HG03060 (cell line): ENCODE measurements around the gene CSF3.
"Not testable (repeated sequence)": the region's sequence is repeated elsewhere in the genome, so short reads cannot be mapped to it uniquely, and the experiment has no call there.

Experiments
- ATAC-seq: cut with Tn5 transposase; IDR thresholded peaks from one replicate; pipeline ENCODE4 v1.9.1; 2021; ENCODE audit warnings: low read depth, moderate number of reproducible peaks; ENCODE audit not compliant: unreplicated experiment

Gene CSF3

GRCh38 chr17:39996800-39997199, 18.4 kb upstream of the CSF3 start:
- no peak for ATAC-seq

DNA sequence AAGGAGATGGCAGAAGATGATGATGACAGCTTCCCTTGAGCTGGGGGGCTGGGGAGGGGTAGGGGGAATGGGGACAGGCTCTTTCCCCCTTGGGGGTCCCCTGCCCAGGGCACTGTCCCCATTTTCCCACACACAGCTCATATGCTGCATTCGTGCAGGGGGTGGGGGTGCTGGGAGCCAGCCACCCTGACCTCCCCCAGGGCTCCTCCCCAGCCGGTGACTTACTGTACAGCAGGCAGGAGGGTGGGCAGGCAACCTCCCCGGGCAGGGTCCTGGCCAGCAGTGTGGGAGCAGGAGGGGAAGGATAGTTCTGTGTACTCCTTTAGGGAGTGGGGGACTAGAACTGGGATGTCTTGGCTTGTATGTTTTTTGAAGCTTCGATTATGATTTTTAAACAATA, 17.7 kb upstream of the CSF3 start:
- no peak for ATAC-seq

DNA sequence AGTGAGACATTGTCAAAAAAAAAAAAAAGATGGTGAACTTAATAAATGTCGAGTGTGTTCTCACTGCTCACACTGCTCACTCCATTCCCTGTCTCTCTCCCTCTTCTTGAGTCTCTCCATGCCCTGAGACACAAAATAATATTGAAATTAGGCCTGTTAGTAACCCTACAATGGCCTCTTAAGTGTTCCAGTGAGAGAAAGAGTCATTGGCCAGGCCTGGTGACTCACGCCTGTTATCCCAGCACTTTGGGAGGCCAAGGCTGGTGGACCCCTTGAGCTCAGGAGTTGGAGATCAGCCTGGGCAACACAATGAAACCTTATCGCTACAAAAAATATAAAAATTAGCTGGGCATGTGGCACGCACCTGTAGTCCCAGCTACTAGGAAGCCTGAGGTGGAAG, 16.2 kb upstream of the CSF3 start:
- no peak for ATAC-seq

- ATAC-seq = no peak
Measured at GRCh38 chr17:40000161-40000560, 15.1 kb upstream of the CSF3 start.

DNA sequence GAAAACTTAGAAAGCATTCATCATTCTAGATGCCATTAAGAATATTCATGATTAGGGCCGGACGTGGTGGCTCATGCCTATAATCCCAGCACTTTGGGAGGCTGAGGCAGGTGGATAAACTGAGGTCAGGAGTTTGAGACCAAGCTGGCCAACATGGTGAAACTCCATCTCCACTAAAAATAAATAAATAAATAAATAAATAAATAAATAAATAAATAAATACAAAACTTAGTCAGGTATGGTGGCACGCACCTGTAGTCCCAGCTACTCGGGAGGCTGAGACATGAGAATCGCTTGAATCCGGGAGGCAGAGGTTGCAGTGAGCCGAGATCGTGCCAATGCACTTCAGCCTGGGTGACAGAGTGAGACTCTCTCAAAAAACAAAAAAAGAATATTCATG, 13.9 kb upstream of the CSF3 start:
- not testable (repeated sequence) for ATAC-seq

DNA sequence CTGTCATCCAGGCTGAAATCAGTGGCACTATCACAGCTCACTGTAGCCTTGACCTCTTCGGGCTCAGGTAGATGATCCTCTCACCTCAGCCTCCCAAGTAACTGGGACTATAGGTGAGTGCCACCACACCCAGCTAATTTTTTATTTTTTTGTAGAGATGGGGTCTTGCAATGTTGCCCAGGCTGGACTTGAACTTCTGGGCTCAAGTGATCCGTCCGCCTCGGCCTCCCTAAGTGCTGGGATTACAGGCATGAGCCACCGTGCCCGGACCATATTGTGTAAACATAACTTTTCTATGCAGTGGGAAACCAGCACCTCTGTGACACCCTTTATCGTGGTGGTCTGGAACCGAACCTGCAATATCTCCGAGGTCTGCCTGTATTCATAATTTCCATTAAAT, 11.2 kb upstream of the CSF3 start:
- ATAC-seq = no peak

- ATAC-seq = no peak
Measured at GRCh38 chr17:40004712-40005111, 10.5 kb upstream of the CSF3 start.

GRCh38 chr17:40005520-40005919, 9.7 kb upstream of the CSF3 start:
- ATAC-seq = no peak

GRCh38 chr17:40010946-40011500, 4.2 kb upstream of the CSF3 start:
- not testable (repeated sequence) for ATAC-seq

DNA sequence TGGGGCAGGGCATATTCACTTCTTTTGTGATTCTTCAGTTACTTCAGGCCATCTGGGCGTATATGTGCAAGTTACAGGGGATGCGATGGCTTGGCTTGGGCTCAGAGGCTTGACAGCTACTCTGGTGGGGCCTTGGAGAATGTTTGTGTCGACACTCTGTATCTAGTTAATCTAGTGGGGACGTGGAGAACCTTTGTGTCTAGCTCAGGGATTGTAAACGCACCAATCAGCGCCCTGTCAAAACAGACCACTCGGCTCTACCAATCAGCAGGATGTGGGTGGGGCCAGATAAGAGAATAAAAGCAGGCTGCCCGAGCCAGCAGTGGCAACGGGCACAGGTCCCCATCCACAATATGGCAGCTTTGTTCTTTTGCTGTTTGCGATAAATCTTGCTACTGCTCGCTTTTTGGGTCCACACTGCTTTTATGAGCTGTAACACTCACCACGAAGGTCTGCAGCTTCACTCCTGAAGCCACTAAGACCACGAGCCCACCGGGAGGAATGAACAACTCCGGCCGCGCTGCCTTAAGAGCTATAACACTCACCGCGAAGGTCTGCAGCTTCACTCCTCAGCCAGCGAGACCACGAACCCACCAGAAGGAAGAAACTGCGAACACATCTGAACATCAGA, 3.1 kb upstream of the CSF3 start:
- ATAC-seq = not testable (repeated sequence)

GRCh38 chr17:40014375-40014980, 762 bp upstream of the CSF3 start:
- ATAC-seq = no peak

DNA sequence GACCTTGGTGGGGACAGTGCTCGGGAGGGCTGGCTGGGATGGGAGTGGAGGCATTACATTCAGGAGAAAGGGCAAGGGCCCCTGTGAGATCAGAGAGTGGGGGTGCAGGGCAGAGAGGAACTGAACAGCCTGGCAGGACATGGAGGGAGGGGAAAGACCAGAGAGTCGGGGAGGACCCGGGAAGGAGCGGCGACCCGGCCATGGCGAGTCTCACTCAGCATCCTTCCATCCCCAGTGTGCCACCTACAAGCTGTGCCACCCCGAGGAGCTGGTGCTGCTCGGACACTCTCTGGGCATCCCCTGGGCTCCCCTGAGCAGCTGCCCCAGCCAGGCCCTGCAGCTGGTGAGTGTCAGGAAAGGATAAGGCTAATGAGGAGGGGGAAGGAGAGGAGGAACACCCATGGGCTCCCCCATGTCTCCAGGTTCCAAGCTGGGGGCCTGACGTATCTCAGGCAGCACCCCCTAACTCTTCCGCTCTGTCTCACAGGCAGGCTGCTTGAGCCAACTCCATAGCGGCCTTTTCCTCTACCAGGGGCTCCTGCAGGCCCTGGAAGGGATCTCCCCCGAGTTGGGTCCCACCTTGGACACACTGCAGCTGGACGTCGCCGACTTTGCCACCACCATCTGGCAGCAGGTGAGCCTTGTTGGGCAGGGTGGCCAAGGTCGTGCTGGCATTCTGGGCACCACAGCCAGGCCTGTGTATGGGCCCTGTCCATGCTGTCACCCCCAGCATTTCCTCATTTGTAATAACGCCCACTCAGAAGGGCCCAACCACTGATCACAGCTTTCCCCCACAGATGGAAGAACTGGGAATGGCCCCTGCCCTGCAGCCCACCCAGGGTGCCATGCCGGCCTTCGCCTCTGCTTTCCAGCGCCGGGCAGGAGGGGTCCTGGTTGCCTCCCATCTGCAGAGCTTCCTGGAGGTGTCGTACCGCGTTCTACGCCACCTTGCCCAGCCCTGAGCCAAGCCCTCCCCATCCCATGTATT, 1.1 kb downstream of the CSF3 start:
- no peak for ATAC-seq

- ATAC-seq = no peak
Measured at GRCh38 chr17:40017422-40018080, 2.3 kb downstream of the CSF3 start.

GRCh38 chr17:40018211-40019121, 3.2 kb downstream of the CSF3 start:
- no peak for ATAC-seq

DNA sequence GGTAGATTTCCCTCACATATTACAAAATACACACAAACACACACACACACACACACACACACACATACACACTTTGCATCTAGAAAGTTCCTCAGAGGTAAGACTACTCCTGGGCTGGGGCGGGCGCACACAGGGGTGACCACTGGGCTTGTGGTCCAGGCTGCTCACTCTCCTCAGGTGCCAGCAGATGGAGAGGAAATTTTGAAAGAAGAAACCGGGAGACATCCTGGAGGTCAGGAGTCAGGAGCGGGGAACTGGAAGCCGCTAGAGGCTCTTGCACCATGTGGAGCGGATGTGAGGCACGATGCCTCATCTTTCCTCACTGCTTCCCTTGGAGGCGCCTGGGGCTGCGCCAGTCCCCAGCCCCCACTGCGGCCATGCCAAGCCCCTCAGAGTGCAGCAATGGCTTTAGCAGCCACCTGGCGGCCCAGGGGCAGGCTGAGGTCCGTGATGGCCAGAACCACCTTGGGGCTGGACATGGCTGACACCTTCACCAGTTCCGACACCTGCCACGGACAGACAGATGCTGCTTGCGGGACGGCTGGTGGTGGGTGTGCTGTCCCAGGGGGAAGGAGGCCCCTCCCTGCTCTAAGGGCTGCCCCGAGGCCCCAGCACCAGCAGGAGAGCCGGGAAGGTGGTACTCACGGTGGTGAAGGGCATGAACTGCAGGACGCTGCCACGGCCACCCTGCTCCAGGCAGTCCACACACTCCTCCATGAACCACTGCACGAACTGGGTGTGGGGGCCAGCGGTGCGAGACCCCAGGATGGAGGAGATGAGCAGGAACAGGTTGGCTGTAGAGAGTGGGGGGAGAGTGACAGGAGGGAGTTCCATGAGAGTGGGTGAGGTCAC, 4.1 kb downstream of the CSF3 start:
- no peak for ATAC-seq

DNA sequence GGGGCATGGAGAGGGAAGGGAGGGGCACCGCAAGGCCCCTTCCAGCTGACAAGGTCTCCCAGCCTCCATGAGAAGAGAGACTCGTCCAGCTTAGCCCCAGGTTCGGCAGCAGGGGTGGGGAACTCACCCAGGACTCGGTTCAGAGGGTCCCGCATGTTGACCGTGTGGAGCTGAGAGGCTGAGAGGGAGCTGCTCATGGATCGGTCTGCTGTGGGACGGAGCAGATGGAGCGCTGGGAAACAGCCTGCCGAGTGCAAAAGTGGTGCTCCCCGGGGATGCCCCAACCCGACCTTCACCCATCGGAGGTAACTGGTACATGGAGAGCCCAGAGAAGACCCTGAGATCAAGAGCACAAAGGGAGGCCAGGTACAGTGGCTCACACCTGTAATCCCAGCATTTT, 4.9 kb downstream of the CSF3 start:
- no peak for ATAC-seq

DNA sequence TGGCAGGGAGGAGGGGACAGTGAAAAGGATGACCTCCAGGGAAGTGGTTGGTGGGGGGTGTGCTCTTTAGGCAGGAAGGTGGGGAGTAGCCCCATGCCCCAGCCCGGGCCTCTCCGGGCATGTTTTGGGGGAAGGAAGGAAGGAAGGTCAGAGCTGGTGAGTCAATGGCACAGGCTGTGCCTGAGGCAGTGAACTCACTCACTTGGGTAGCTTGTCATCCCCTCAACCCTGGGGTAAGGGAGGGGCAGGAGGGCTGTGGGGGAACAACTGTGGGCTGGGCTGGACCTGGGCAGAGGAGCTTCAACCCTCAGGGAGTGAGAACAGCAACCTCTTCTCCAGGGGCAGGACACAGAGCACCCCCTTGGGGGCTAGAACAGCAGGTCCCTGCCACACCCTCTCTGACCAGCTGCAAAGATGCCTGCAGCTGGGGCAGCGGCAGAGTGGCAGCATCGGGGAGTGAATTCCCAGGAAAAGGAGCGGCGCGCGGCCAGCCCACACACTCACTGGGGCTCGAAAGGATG, 6.3 kb downstream of the CSF3 start:
- ATAC-seq = no peak

GRCh38 chr17:40022497-40022896, 7.3 kb downstream of the CSF3 start:
- ATAC-seq = no peak
